Keratinocyte (primary cell): ENCODE measurements around the gene RBM6. TPM values are rescaled to one million over a fixed set of nuclear protein-coding genes. Genes with fewer than 3 reads are reported as not detected.

Source experiments
- DNase-seq: peaks from one replicate; pipeline ENCODE4 v3.0.0-alpha.2; 2011; ENCODE audit warnings: low read depth, missing footprints, low spot score
- FAIRE-seq: peaks from 2 replicates; lab custom pipeline; 2011; peaks lifted over from hg19 to GRCh38; lab: Jason Lieb, UNC
- H2AFZ ChIP-seq: 2 replicates; pipeline ENCODE4 v1.6.0; 2012; ENCODE audit warnings: low read length, control low read depth, inconsistent platforms; ENCODE audit not compliant: control insufficient read depth
- H3K27ac ChIP-seq: 2 replicates; pipeline ENCODE4 v1.5.1; 2011; ENCODE audit warnings: low read length; ENCODE audit not compliant: control insufficient read depth, insufficient read depth
- H3K27me3 ChIP-seq: 3 replicates; pipeline ENCODE4 v1.6.0; 2011; ENCODE audit warnings: low read length; ENCODE audit not compliant: control insufficient read depth, insufficient read depth; ENCODE audit errors: extremely low read depth
- H3K36me3 ChIP-seq, 2 experiments: 2 replicates in 1 of 2; 3 replicates in 1 of 2; pipeline ENCODE4 v1.5.1; 2011; ENCODE audit warnings: low read length in 2 of 2, mild to moderate bottlenecking in 1 of 2; ENCODE audit not compliant: control insufficient read depth in 2 of 2, insufficient read depth in 2 of 2; ENCODE audit errors: extremely low read depth in 1 of 2
- H3K4me1 ChIP-seq: 3 replicates; pipeline ENCODE4 v1.5.1; 2011; ENCODE audit warnings: low read length; ENCODE audit not compliant: control insufficient read depth, insufficient read depth; ENCODE audit errors: extremely low read depth
- H3K4me2 ChIP-seq: 3 replicates; pipeline ENCODE4 v1.6.0; 2011; ENCODE audit warnings: low read depth, low read length; ENCODE audit not compliant: control insufficient read depth, insufficient read depth; ENCODE audit errors: extremely low read depth
- H3K4me3 ChIP-seq, 3 experiments: fragments of 200-600 bp in 1 of 3; sonication (generic) in 1 of 3; 2 replicates in 2 of 3; 3 replicates in 1 of 3; pipeline ENCODE4 v1.5.1; 2011 to 2016; ENCODE audit warnings: low read length in 3 of 3, mild to moderate bottlenecking in 3 of 3, control low read depth in 2 of 3, inconsistent platforms in 1 of 3, low read depth in 1 of 3, mixed read lengths in 1 of 3, mixed run types in 1 of 3, moderate library complexity in 1 of 3; ENCODE audit not compliant: control insufficient read depth in 2 of 3, insufficient read depth in 2 of 3; ENCODE audit errors: extremely low read depth in 1 of 3
- H3K79me2 ChIP-seq: 2 replicates; pipeline ENCODE4 v1.6.0; 2012; ENCODE audit warnings: low read length; ENCODE audit not compliant: control insufficient read depth, insufficient read depth
- H3K9ac ChIP-seq: 3 replicates; pipeline ENCODE4 v1.6.0; 2011; ENCODE audit warnings: low read length; ENCODE audit not compliant: control insufficient read depth, insufficient read depth; ENCODE audit errors: extremely low read depth
- H3K9me1 ChIP-seq: 3 replicates; pipeline ENCODE4 v1.6.0; 2011; ENCODE audit warnings: low read length; ENCODE audit not compliant: control insufficient read depth, insufficient read depth; ENCODE audit errors: extremely low read depth
- H3K9me3 ChIP-seq: 2 replicates; pipeline ENCODE4 v1.5.1; 2012; ENCODE audit warnings: low read depth, low read length; ENCODE audit not compliant: control insufficient read depth
- H4K20me1 ChIP-seq: 3 replicates; pipeline ENCODE4 v1.6.0; 2011; ENCODE audit warnings: low read length; ENCODE audit not compliant: control insufficient read depth, insufficient read depth; ENCODE audit errors: extremely low read depth
- EZH2 ChIP-seq: IDR thresholded peaks from one replicate; pipeline ENCODE4 v1.6.1; 2012; ENCODE audit warnings: inconsistent platforms, mild to moderate bottlenecking, low read length, moderate library complexity
- dilution Hi-C: fragments of 300-500 bp; cut with MboI; formaldehyde crosslinking; loops from one replicate; pipeline ENCODE4 v1.7.0; 2020; ENCODE audit warnings: low sequenced_read_pairs; ENCODE audit not compliant: extremely low pct_ligation_motif_present
- polyA plus RNA-seq, 5 experiments: library from polyadenylated mRNA; depleted of rRNA in 3 of 5; stranded (reverse) in 3 of 5; stranded (forward) in 1 of 5; unstranded in 1 of 5; fragments of >200 nt; gene quantifications; 1 replicate in 1 of 5; 2 replicates in 3 of 5; 3 replicates in 1 of 5; pipeline versions ENCODE4 v1.2.1 to v1.2.3, GENCODE V29; 2011 to 2012; ENCODE audit warnings: missing spikeins in 2 of 5, low read depth in 1 of 5, low replicate concordance in 1 of 5
- TF ChIP-seq, protein P1 (sequence below), 3 experiments: IDR thresholded peaks in 1 of 3; conservative IDR thresholded peaks in 1 of 3; optimal IDR thresholded peaks in 1 of 3; 2 replicates in 2 of 3; 3 replicates in 1 of 3; pipeline versions ENCODE3 to v1.5.1; 2011; ENCODE audit warnings: low read length in 3 of 3, mild to moderate bottlenecking in 3 of 3, moderate library complexity in 2 of 3, control low read depth in 1 of 3, inconsistent platforms in 1 of 3; ENCODE audit not compliant: insufficient read depth in 2 of 3; ENCODE audit errors: extremely low read depth in 1 of 3

Gene RBM6
- polyA plus RNA-seq, 1 donor (not counting 4 experiments of a cell fraction or from before 2014, with no cell fraction given): 43.2 TPM

- Histone ChIP-seq H3K36me3 (peaks cover 0 to 2% of the 10 kb centered on the region in 2 experiments), H3K9me1 (no peaks in the 10 kb centered on the region), H3K79me2 (peaks cover 17% of the 10 kb centered on the region), H3K4me3 (no peak overlapping the region), H3K9me3 (no peaks in the 10 kb centered on the region), H3K27me3 (no peaks in the 10 kb centered on the region), H3K4me1 (no peaks in the 10 kb centered on the region), H3K9ac (no peak overlapping the region), H2AFZ (no peak overlapping the region), H3K27ac (no peak overlapping the region), H3K4me2 (no peak overlapping the region), H4K20me1 (no peaks in the 10 kb centered on the region)
- TF ChIP-seq EZH2: no peak
- TF ChIP-seq, protein P1, sequence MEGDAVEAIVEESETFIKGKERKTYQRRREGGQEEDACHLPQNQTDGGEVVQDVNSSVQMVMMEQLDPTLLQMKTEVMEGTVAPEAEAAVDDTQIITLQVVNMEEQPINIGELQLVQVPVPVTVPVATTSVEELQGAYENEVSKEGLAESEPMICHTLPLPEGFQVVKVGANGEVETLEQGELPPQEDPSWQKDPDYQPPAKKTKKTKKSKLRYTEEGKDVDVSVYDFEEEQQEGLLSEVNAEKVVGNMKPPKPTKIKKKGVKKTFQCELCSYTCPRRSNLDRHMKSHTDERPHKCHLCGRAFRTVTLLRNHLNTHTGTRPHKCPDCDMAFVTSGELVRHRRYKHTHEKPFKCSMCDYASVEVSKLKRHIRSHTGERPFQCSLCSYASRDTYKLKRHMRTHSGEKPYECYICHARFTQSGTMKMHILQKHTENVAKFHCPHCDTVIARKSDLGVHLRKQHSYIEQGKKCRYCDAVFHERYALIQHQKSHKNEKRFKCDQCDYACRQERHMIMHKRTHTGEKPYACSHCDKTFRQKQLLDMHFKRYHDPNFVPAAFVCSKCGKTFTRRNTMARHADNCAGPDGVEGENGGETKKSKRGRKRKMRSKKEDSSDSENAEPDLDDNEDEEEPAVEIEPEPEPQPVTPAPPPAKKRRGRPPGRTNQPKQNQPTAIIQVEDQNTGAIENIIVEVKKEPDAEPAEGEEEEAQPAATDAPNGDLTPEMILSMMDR (optimal IDR thresholded peaks at IDR 0.05 in 1 of 3, IDR thresholded peaks at IDR 0.05 in 1 of 3, conservative IDR thresholded peaks at IDR 0.05 in 1 of 3; ENCODE audit: extremely low read depth in 1 of 3, insufficient read depth in 2 of 3, low read length in 3 of 3): no peak
- dilution Hi-C loops: no loop called here
- no peak for DNase-seq
- FAIRE-seq: no peak
Observed at GRCh38 chr3:49994476-49994875, 54.5 kb downstream of the RBM6 start.

DNA sequence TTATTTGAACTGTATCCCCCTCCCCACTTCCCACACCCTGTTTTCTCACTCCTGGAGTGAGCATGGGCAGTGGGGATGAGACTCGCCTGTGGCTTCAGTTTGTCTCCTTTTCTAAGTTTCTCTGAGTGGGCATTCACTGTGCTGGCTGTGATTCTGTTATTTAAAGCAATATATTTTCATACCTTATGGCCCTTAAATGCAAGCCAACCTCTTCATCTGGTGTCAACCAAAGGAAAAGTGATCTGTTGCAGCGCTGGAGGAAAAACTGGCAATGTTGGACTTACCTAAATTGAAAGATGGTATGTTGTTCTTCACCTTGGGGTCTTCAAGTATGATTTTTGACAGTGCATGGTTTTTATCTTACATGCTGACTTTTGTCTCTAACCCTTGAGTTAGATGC, 56.1 kb downstream of the RBM6 start:
- H3K4me2 ChIP-seq: no peak overlapping the region
- no peaks in the 10 kb centered on the region for H3K27me3 ChIP-seq
- H4K20me1 ChIP-seq: no peaks in the 10 kb centered on the region
- no peak overlapping the region for H3K9ac ChIP-seq
- H3K4me3 ChIP-seq: no peak overlapping the region
- H3K36me3 ChIP-seq: peaks cover 0 to 5% of the 10 kb centered on the region in 2 experiments
- no peak for FAIRE-seq
- no peak overlapping the region for H2AFZ ChIP-seq
- DNase-seq: no peak
- TF ChIP-seq, protein P1 (optimal IDR thresholded peaks at IDR 0.05 in 1 of 3, IDR thresholded peaks at IDR 0.05 in 1 of 3, conservative IDR thresholded peaks at IDR 0.05 in 1 of 3; ENCODE audit: extremely low read depth in 1 of 3, insufficient read depth in 2 of 3, low read length in 3 of 3): no peak
- TF ChIP-seq EZH2: no peak
- peaks cover 17% of the 10 kb centered on the region for H3K79me2 ChIP-seq
- dilution Hi-C loops: no loop called here
- no peaks in the 10 kb centered on the region for H3K9me1 ChIP-seq
- H3K4me1 ChIP-seq: no peaks in the 10 kb centered on the region
- H3K9me3 ChIP-seq: no peaks in the 10 kb centered on the region
- H3K27ac ChIP-seq: no peak overlapping the region
